A673 (cell line): ENCODE results near the gene MRPL48. TPM values are rescaled to one million over a fixed set of nuclear protein-coding genes. Genes with fewer than 3 reads are reported as not detected.

Experiments
- BruUV-seq: library from RNA; stranded (reverse); fragments of 400-500 nt; replicated peaks from 2 replicates; lab custom pipeline; 2021; lab: Mats Ljungman, UMichigan
- CTCF ChIA-PET: fragments of 300-600 bp; sonication (Branson Sonifier 250); formaldehyde crosslinking; loops from one replicate; lab custom pipeline; 2022; ENCODE audit warnings: antibody characterized with exemption; lab: Charles Lee
- POLR2A ChIA-PET: fragments of 300-600 bp; sonication (Branson Sonifier 250); formaldehyde crosslinking; loops from one replicate; lab custom pipeline; 2022; ENCODE audit warnings: antibody characterized with exemption; ENCODE audit not compliant: low non-redundant PET; lab: Charles Lee
- DNase-seq: peaks from one replicate; pipeline ENCODE4 v3.0.0-alpha.2; 2015; ENCODE audit warnings: low spot score
- H3K27ac ChIP-seq: fragments of 200-600 bp; sonication (generic); 2 replicates; pipeline ENCODE4 v1.5.1; 2016; ENCODE audit warnings: mixed run types, low read depth, mild to moderate bottlenecking, mixed read lengths, antibody characterized with exemption, low read length; ENCODE audit not compliant: poor library complexity, severe bottlenecking
- H3K27me3 ChIP-seq: fragments of 200-600 bp; sonication (generic); replicated peaks from 2 replicates; pipeline ENCODE4 v1.6.1; 2017; ENCODE audit warnings: mixed run types, low read depth, mild to moderate bottlenecking, mixed read lengths, antibody characterized with exemption, low read length; ENCODE audit not compliant: insufficient read depth, poor library complexity
- H3K36me3 ChIP-seq: fragments of 200-600 bp; sonication (generic); 2 replicates; pipeline ENCODE4 v1.6.1; 2016; ENCODE audit warnings: mixed run types, mild to moderate bottlenecking, mixed read lengths, antibody characterized with exemption, low read length; ENCODE audit not compliant: insufficient read depth, poor library complexity, severe bottlenecking
- H3K4me1 ChIP-seq: fragments of 200-600 bp; sonication (generic); 2 replicates; pipeline ENCODE4 v1.6.1; 2017; ENCODE audit warnings: mixed run types, mild to moderate bottlenecking, mixed read lengths, antibody characterized with exemption, low read length; ENCODE audit not compliant: insufficient read depth, poor library complexity, severe bottlenecking
- H3K4me3 ChIP-seq: fragments of 200-600 bp; sonication (generic); 2 replicates; pipeline ENCODE4 v1.5.1; 2016; ENCODE audit warnings: low read depth, mixed run types, mild to moderate bottlenecking, mixed read lengths, low read length; ENCODE audit not compliant: poor library complexity, severe bottlenecking
- H3K9me3 ChIP-seq: fragments of 200-600 bp; sonication (generic); 2 replicates; pipeline ENCODE4 v1.6.1; 2016; ENCODE audit warnings: mixed run types, low read depth, mild to moderate bottlenecking, mixed read lengths, antibody characterized with exemption, low read length; ENCODE audit not compliant: poor library complexity, severe bottlenecking
- EZH2 ChIP-seq: fragments of 200-600 bp; sonication (generic); IDR thresholded peaks from 2 replicates; pipeline ENCODE4 v1.6.1; 2017; ENCODE audit warnings: borderline replicate concordance, low read depth, mild to moderate bottlenecking, mixed read lengths, antibody characterized with exemption, low read length; ENCODE audit not compliant: poor library complexity, severe bottlenecking
- intact Hi-C: fragments of 100-400 bp; cut with micrococcal nuclease; formaldehyde crosslinking; loops from one replicate; pipeline ENCODE4 v1.10.0; 2022; ENCODE audit not compliant: unreplicated experiment
- total RNA-seq: library from RNA; stranded (reverse); gene quantifications from 2 replicates; pipeline ENCODE4 v1.2.3, GENCODE V29; 2021
- TF ChIP-seq, protein P1 (sequence below): fragments of 300-800, 200-600 bp; sonication (generic); conservative IDR thresholded peaks from 2 replicates; pipeline ENCODE4 v1.5.1; 2017; ENCODE audit warnings: low read depth, mild to moderate bottlenecking, antibody characterized with exemption, low read length, moderate library complexity, mixed read lengths

MRPL48 gene
- total RNA-seq, 1 experiment from 2014 or later, result 92.6 TPM

DNA sequence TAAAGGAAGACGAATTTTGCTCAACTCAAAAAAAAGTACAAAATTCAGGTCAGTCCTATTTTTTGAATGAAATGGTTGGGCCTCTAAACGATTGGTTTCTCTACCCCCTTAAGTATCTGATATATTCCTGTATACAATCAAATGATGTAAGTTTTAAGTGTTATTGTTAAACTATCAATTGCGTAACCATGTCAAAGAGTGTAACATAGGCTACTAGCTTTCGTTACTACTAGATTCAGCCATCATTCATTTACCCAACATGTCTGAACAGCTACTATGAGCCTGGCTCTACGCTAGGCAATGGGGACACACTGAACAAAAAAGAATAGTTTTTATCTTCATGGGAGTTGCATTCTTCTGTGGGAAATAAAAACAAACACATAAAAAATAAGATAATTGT is 30.1 kb upstream of the MRPL48 start:
- intact Hi-C loops, result no loop called here
- TF ChIP-seq, protein P1, sequence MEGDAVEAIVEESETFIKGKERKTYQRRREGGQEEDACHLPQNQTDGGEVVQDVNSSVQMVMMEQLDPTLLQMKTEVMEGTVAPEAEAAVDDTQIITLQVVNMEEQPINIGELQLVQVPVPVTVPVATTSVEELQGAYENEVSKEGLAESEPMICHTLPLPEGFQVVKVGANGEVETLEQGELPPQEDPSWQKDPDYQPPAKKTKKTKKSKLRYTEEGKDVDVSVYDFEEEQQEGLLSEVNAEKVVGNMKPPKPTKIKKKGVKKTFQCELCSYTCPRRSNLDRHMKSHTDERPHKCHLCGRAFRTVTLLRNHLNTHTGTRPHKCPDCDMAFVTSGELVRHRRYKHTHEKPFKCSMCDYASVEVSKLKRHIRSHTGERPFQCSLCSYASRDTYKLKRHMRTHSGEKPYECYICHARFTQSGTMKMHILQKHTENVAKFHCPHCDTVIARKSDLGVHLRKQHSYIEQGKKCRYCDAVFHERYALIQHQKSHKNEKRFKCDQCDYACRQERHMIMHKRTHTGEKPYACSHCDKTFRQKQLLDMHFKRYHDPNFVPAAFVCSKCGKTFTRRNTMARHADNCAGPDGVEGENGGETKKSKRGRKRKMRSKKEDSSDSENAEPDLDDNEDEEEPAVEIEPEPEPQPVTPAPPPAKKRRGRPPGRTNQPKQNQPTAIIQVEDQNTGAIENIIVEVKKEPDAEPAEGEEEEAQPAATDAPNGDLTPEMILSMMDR, result no peak
- no peak for TF ChIP-seq EZH2
- H3K27me3 ChIP-seq, result no peaks in the 10 kb centered on the region
- POLR2A ChIA-PET, result no interaction called here
- no TSS peak for BruUV-seq
- no peaks in the 10 kb centered on the region for H3K36me3 ChIP-seq
- H3K4me3 ChIP-seq, result no peak overlapping the region
- H3K9me3 ChIP-seq, result no peaks in the 10 kb centered on the region
- CTCF ChIA-PET, result no interaction called here
- H3K27ac ChIP-seq, result no peak overlapping the region
- peaks cover 16% of the 10 kb centered on the region for H3K4me1 ChIP-seq
- no peak for DNase-seq

DNA sequence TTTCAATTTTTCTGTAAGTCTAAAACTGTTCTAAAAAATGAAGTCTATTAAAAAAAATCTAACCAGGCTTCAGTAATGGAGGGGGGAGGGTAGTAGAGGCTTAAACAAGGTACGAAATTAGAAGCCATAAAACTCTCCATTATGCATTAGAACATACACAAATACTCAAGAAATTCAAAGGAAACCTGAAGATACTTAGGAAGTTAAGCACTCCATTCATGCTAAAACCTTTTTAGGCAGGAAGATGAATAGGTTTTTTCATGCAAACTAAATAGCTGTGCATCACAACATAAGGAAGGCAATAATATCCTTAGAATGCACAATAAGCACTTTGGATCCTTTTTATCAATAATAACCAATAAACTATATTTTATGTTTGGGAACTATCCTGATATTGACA is 29.2 kb upstream of the MRPL48 start:
- intact Hi-C loops, result no loop called here

DNA sequence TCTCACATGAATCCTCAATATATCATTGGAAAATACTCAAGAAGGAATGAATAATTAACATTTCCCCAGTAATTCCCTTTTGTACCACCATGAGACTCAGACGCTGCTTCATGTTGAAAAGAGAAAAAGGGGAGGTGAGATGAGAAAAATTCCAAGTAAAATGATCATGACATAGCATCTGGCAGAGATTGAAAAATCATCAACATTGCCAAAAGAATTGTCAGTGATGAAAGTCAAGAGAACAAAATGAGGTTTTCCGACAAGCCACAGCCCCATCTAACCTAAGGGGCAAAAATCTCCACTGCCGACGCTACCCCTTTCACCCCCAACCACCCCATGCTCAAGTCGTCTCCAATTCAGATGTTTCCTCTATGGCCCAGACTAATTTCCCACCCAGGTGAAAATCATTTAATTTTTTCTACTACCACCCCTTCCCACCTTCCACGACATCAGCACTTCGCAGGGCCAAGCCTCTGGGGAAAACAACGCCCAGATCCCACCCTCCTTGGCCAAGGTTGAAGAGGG is 28.0 kb upstream of the MRPL48 start:
- TF ChIP-seq, protein P1, result peak; percentile 27; the same call in 1 of the 2 replicates
- TF ChIP-seq EZH2, result no peak
- no peaks in the 10 kb centered on the region for H3K9me3 ChIP-seq
- H3K4me3 ChIP-seq, result peak overlapping the region; percentile 88
- BruUV-seq, result no TSS peak
- peak overlapping the region; percentile 90 for H3K27ac ChIP-seq
- POLR2A ChIA-PET, result no interaction called here
- peak; percentile 53 for DNase-seq
- H3K36me3 ChIP-seq, result no peaks in the 10 kb centered on the region
- peaks cover 16% of the 10 kb centered on the region for H3K4me1 ChIP-seq
- intact Hi-C loops, result no loop called here
- CTCF ChIA-PET, result no interaction called here
- H3K27me3 ChIP-seq, result no peaks in the 10 kb centered on the region

More for the DNA sequence above, 29.2 kb upstream of the MRPL48 start:
- H3K9me3 ChIP-seq, result no peaks in the 10 kb centered on the region
- H3K27ac ChIP-seq, result peak overlapping the region; percentile 3
- peaks cover 16% of the 10 kb centered on the region for H3K4me1 ChIP-seq
- ChIA-PET CTCF (no interaction called here), POLR2A (no interaction called here)
- no TSS peak for BruUV-seq
- no peaks in the 10 kb centered on the region for H3K27me3 ChIP-seq
- TF ChIP-seq EZH2, result no peak
- TF ChIP-seq, protein P1, result no peak
- H3K36me3 ChIP-seq, result no peaks in the 10 kb centered on the region
- peak overlapping the region; percentile 88 for H3K4me3 ChIP-seq
- no peak for DNase-seq
